Bronchial epithelial cell (primary cell): Measurements from ENCODE around the gene DOLPP1. TPM values are rescaled to one million over a fixed set of nuclear protein-coding genes. Genes with fewer than 3 reads are reported as not detected.
A peak's percentile ranks its signal among the peaks of the same experiment; 100 is the strongest.

ENCODE experiments used
- DNase-seq: peaks from one replicate; pipeline ENCODE4 v3.0.0-alpha.2; 2010; ENCODE audit warnings: low read depth
- FAIRE-seq: peaks from 2 replicates; lab custom pipeline; 2011; peaks lifted over from hg19 to GRCh38; lab: Jason Lieb, UNC
- H3K27me3 ChIP-seq: 2 replicates; pipeline ENCODE4 v1.5.1; 2011; ENCODE audit warnings: low read length; ENCODE audit not compliant: control insufficient read depth, insufficient read depth
- H3K36me3 ChIP-seq: 2 replicates; pipeline ENCODE4 v1.5.1; 2011; ENCODE audit warnings: low read length; ENCODE audit not compliant: control insufficient read depth, insufficient read depth
- H3K4me3 ChIP-seq: 2 replicates; pipeline ENCODE4 v1.5.1; 2011; ENCODE audit warnings: mild to moderate bottlenecking, low read depth, low read length, control low read depth
- CTCF ChIP-seq: IDR thresholded peaks from 2 replicates; pipeline ENCODE4 v1.5.1; 2011; ENCODE audit warnings: mild to moderate bottlenecking, moderate library complexity, low read length, control low read depth, inconsistent platforms; ENCODE audit not compliant: insufficient read depth, severe bottlenecking
- total RNA-seq: library from RNA; depleted of rRNA; stranded (reverse); fragments of >200 nt; gene quantifications from 2 replicates; pipeline ENCODE4 v1.2.1, GENCODE V29; 2014

DOLPP1 gene
- total RNA-seq, 1 donor from 2014 or later = 10.8 TPM

GRCh38 chr9:129073404-129073803, 7.5 kb upstream of the DOLPP1 start:
- no peak for FAIRE-seq
- H3K27me3 ChIP-seq = no peaks in the 10 kb centered on the region
- DNase-seq = no peak
- no peak for TF ChIP-seq CTCF
- no peak overlapping the region for H3K4me3 ChIP-seq
- peaks cover 3% of the 10 kb centered on the region for H3K36me3 ChIP-seq

GRCh38 chr9:129074106-129074505, 6.8 kb upstream of the DOLPP1 start:
- no peak for DNase-seq
- FAIRE-seq = no peak
- Histone ChIP-seq H3K4me3 (no peak overlapping the region), H3K36me3 (peaks cover 1% of the 10 kb centered on the region), H3K27me3 (no peaks in the 10 kb centered on the region)
- TF ChIP-seq CTCF = no peak

- DNase-seq (no peak), FAIRE-seq (no peak)
- TF ChIP-seq CTCF = no peak
- Histone ChIP-seq H3K4me3 (no peak overlapping the region), H3K36me3 (no peaks in the 10 kb centered on the region), H3K27me3 (no peaks in the 10 kb centered on the region)
Measured at GRCh38 chr9:129075996-129076639, 4.8 kb upstream of the DOLPP1 start.

GRCh38 chr9:129076640-129077037, 4.3 kb upstream of the DOLPP1 start:
- DNase-seq (no peak), FAIRE-seq (no peak)
- Histone ChIP-seq H3K36me3 (no peaks in the 10 kb centered on the region), H3K27me3 (no peaks in the 10 kb centered on the region), H3K4me3 (no peak overlapping the region)
- TF ChIP-seq CTCF = no peak

DNA sequence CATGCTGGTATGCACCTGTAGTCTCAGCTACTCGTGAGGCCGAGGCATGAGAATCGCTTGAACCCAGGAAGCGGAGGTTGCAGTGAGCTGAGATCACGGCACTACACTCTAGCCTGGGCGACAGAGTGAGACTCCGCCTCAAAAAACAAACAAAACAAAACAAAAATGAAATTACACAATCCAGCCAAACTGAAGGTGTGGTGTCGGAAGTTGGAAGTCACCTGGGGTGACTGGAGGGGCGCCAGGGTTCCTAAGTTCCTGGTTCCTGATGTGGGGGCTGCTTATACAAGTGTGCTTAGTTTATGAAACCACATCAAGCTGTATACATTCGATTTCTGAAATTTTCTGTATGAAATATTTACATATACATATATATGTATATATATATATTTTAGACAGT, 3.7 kb upstream of the DOLPP1 start:
- no peak for FAIRE-seq
- no peak for TF ChIP-seq CTCF
- Histone ChIP-seq H3K36me3 (no peaks in the 10 kb centered on the region), H3K27me3 (no peaks in the 10 kb centered on the region), H3K4me3 (no peak overlapping the region)
- DNase-seq = peak; percentile 13
